Astrocyte (in vitro differentiated cells and primary cell): Measurements from ENCODE around the gene GRIN2A. TPM values are rescaled to one million over a fixed set of nuclear protein-coding genes. Genes with fewer than 3 reads are reported as not detected.

Source experiments
- DNase-seq: peaks from one replicate; pipeline ENCODE4 v3.0.0-alpha.2; 2010; ENCODE audit warnings: low read depth
- FAIRE-seq: peaks from 2 replicates; lab custom pipeline; 2011; peaks lifted over from hg19 to GRCh38; lab: Jason Lieb, UNC
- H2AFZ ChIP-seq: 2 replicates; pipeline ENCODE4 v1.6.0; 2012; ENCODE audit warnings: low read depth, low read length, inconsistent platforms
- H3K27ac ChIP-seq: 2 replicates; pipeline ENCODE4 v1.5.1; 2011; ENCODE audit warnings: low read depth, low read length, inconsistent platforms
- H3K27me3 ChIP-seq: 2 replicates; pipeline ENCODE4 v1.6.0; 2011; ENCODE audit warnings: low read length, inconsistent platforms; ENCODE audit not compliant: insufficient read depth
- H3K36me3 ChIP-seq: 2 replicates; pipeline ENCODE4 v1.5.1; 2011; ENCODE audit warnings: low read length, inconsistent platforms; ENCODE audit not compliant: insufficient read depth
- H3K4me1 ChIP-seq: 2 replicates; pipeline ENCODE4 v1.5.1; 2011; ENCODE audit warnings: low read length, inconsistent platforms; ENCODE audit not compliant: insufficient read depth
- H3K4me2 ChIP-seq: 2 replicates; pipeline ENCODE4 v1.6.0; 2012; ENCODE audit warnings: low read length, inconsistent platforms
- H3K4me3 ChIP-seq: 2 replicates; pipeline ENCODE4 v1.5.1; 2011; ENCODE audit warnings: low read depth, mild to moderate bottlenecking, low read length, inconsistent platforms; ENCODE audit not compliant: insufficient read depth
- H3K79me2 ChIP-seq: 2 replicates; pipeline ENCODE4 v1.6.0; 2012; ENCODE audit warnings: mild to moderate bottlenecking, low read length, inconsistent platforms; ENCODE audit not compliant: insufficient read depth
- H3K9ac ChIP-seq: 2 replicates; pipeline ENCODE4 v1.6.0; 2012; ENCODE audit warnings: mild to moderate bottlenecking, low read length, inconsistent platforms
- H3K9me3 ChIP-seq: 2 replicates; pipeline ENCODE4 v1.5.1; 2012; ENCODE audit warnings: low read depth, mild to moderate bottlenecking, low read length, inconsistent platforms; ENCODE audit not compliant: insufficient read depth
- H4K20me1 ChIP-seq: 2 replicates; pipeline ENCODE4 v1.6.0; 2012; ENCODE audit warnings: low read length, inconsistent platforms; ENCODE audit not compliant: insufficient read depth
- H3K27ac Mint-ChIP-seq: one replicate; pipeline ENCODE4 v1.8.0; 2021; ENCODE audit warnings: mild to moderate bottlenecking, mixed read lengths; ENCODE audit not compliant: unreplicated experiment
- H3K27me3 Mint-ChIP-seq: one replicate; pipeline ENCODE4 v1.8.0; 2021; ENCODE audit warnings: low read depth, mixed read lengths; ENCODE audit not compliant: unreplicated experiment
- H3K36me3 Mint-ChIP-seq: one replicate; pipeline ENCODE4 v1.8.0; 2021; ENCODE audit warnings: low read depth, mixed read lengths; ENCODE audit not compliant: unreplicated experiment
- H3K4me1 Mint-ChIP-seq: one replicate; pipeline ENCODE4 v1.8.0; 2021; ENCODE audit warnings: low read depth, mixed read lengths; ENCODE audit not compliant: unreplicated experiment
- H3K4me3 Mint-ChIP-seq: one replicate; pipeline ENCODE4 v1.8.0; 2021; ENCODE audit warnings: mild to moderate bottlenecking, moderate library complexity, mixed read lengths; ENCODE audit not compliant: unreplicated experiment
- H3K9me3 Mint-ChIP-seq: one replicate; pipeline ENCODE4 v1.8.0; 2021; ENCODE audit warnings: mild to moderate bottlenecking, mixed read lengths; ENCODE audit not compliant: unreplicated experiment
- EZH2 ChIP-seq: IDR thresholded peaks from 2 replicates; pipeline ENCODE4 v1.6.1; 2012; ENCODE audit warnings: mild to moderate bottlenecking, low read length, inconsistent platforms; ENCODE audit not compliant: insufficient read depth
- total RNA-seq: library from RNA; stranded (reverse); gene quantifications from 2 replicates; pipeline ENCODE4 v1.2.1, GENCODE V29; 2021
- TF ChIP-seq, protein P1 (sequence below): IDR thresholded peaks from 2 replicates; pipeline ENCODE4 v1.5.1; 2011; ENCODE audit warnings: low read depth, mild to moderate bottlenecking, inconsistent platforms, low read length, moderate library complexity; ENCODE audit not compliant: insufficient read depth

GRIN2A gene
- total RNA-seq, 1 donor from 2014 or later, result 0.68 TPM

DNA sequence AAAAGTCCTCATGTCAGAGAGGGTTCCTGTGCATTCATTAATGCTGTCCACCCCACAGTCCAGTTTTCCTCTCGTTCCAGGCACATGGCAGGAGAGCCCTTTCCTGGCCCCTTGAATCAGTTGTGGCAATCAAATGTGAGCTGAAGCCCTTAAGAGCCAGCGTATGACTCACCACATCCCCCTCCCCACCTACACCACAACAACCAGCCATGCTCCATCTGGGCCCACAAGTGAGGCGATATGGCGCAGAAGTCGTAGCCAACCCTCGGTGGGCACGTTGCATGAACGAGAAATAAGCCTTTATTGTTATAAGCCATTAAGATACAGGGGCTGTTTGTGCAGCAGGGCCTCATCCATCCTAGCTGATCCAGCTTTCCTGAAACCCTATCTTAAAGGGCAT lies 28.2 kb downstream of the GRIN2A start:
- no peak overlapping the region for H3K9ac ChIP-seq
- H3K9me3 Mint-ChIP-seq, result peaks cover 2% of the 10 kb centered on the region
- H3K4me2 ChIP-seq, result no peak overlapping the region
- no peak overlapping the region for H3K4me3 Mint-ChIP-seq
- H3K36me3 ChIP-seq, result no peaks in the 10 kb centered on the region
- no peak for DNase-seq
- peaks cover 14% of the 10 kb centered on the region for H3K27me3 Mint-ChIP-seq
- H3K27ac Mint-ChIP-seq, result no peak overlapping the region
- H3K27ac ChIP-seq, result no peak overlapping the region
- H3K4me1 Mint-ChIP-seq, result peaks cover 5% of the 10 kb centered on the region
- H3K9me3 ChIP-seq, result no peaks in the 10 kb centered on the region
- no peak for FAIRE-seq
- H3K4me1 ChIP-seq, result no peaks in the 10 kb centered on the region
- H3K36me3 Mint-ChIP-seq, result no peaks in the 10 kb centered on the region
- no peaks in the 10 kb centered on the region for H3K27me3 ChIP-seq
- no peak overlapping the region for H3K4me3 ChIP-seq
- TF ChIP-seq, protein P1, sequence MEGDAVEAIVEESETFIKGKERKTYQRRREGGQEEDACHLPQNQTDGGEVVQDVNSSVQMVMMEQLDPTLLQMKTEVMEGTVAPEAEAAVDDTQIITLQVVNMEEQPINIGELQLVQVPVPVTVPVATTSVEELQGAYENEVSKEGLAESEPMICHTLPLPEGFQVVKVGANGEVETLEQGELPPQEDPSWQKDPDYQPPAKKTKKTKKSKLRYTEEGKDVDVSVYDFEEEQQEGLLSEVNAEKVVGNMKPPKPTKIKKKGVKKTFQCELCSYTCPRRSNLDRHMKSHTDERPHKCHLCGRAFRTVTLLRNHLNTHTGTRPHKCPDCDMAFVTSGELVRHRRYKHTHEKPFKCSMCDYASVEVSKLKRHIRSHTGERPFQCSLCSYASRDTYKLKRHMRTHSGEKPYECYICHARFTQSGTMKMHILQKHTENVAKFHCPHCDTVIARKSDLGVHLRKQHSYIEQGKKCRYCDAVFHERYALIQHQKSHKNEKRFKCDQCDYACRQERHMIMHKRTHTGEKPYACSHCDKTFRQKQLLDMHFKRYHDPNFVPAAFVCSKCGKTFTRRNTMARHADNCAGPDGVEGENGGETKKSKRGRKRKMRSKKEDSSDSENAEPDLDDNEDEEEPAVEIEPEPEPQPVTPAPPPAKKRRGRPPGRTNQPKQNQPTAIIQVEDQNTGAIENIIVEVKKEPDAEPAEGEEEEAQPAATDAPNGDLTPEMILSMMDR, result no peak
- no peak for TF ChIP-seq EZH2
- H4K20me1 ChIP-seq, result no peaks in the 10 kb centered on the region
- H2AFZ ChIP-seq, result no peak overlapping the region
- no peaks in the 10 kb centered on the region for H3K79me2 ChIP-seq

DNA sequence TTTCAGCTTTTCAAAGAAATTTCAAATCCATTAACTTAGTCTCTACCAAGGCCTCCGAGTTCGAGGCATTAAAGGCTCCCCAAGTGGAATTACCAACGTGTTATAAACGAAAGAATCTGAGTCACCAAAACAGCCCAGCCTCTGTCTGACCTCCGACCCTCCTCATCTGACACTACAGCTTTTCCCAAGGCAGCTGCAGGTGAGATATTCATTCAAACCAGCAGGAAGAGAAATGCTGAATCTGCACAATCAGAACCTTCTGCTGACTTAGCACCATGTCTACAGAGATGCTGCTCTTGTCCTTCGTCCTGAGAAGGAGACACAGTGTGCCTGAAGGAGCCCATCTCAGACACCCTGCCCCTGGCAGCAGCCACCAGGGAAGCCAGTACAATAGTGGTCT lies 30.5 kb downstream of the GRIN2A start:
- no peaks in the 10 kb centered on the region for H3K79me2 ChIP-seq
- H3K36me3 ChIP-seq, result no peaks in the 10 kb centered on the region
- no peak overlapping the region for H3K9ac ChIP-seq
- peaks cover 14% of the 10 kb centered on the region for H3K27me3 Mint-ChIP-seq
- H3K4me1 Mint-ChIP-seq, result peaks cover 5% of the 10 kb centered on the region
- H2AFZ ChIP-seq, result no peak overlapping the region
- TF ChIP-seq EZH2, result no peak
- no peak overlapping the region for H3K4me3 Mint-ChIP-seq
- peaks cover 2% of the 10 kb centered on the region for H3K9me3 Mint-ChIP-seq
- no peak overlapping the region for H3K27ac Mint-ChIP-seq
- H4K20me1 ChIP-seq, result no peaks in the 10 kb centered on the region
- H3K27me3 ChIP-seq, result no peaks in the 10 kb centered on the region
- no peaks in the 10 kb centered on the region for H3K36me3 Mint-ChIP-seq
- H3K4me1 ChIP-seq, result no peaks in the 10 kb centered on the region
- no peaks in the 10 kb centered on the region for H3K9me3 ChIP-seq
- no peak overlapping the region for H3K4me3 ChIP-seq
- no peak for DNase-seq
- no peak overlapping the region for H3K4me2 ChIP-seq
- FAIRE-seq, result no peak
- no peak overlapping the region for H3K27ac ChIP-seq

DNA sequence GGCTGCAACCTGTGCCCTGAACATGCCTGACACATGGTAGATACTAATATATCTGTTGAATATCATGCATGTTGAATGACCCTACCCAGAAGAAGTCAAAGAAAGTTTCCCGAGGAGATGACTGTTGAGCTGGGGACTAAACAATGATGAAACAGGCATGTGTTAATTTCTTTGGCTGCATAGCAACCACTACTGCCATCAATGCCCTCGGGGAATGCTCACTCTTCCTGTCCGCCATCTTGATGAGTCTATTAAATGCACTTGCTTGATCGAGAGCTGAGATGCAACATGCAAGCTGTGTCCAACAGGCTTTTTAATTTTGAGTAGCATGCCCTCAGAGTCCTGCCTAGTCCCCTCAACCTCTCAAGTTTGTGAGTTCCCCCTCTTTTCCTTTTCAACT lies 31.3 kb downstream of the GRIN2A start:
- H3K27ac Mint-ChIP-seq, result no peak overlapping the region
- no peaks in the 10 kb centered on the region for H3K36me3 Mint-ChIP-seq
- no peak overlapping the region for H2AFZ ChIP-seq
- FAIRE-seq (no peak), DNase-seq (no peak)
- H3K4me3 Mint-ChIP-seq, result no peak overlapping the region
- H3K36me3 ChIP-seq, result no peaks in the 10 kb centered on the region
- H3K4me1 Mint-ChIP-seq, result peaks cover 5% of the 10 kb centered on the region
- H3K27ac ChIP-seq, result no peak overlapping the region
- no peaks in the 10 kb centered on the region for H3K79me2 ChIP-seq
- H3K27me3 ChIP-seq, result no peaks in the 10 kb centered on the region
- H3K4me2 ChIP-seq, result no peak overlapping the region
- no peak for TF ChIP-seq EZH2
- TF ChIP-seq, protein P1, result no peak
- H3K4me1 ChIP-seq, result no peaks in the 10 kb centered on the region
- no peaks in the 10 kb centered on the region for H4K20me1 ChIP-seq
- H3K4me3 ChIP-seq, result no peak overlapping the region
- no peaks in the 10 kb centered on the region for H3K9me3 ChIP-seq
- peaks cover 14% of the 10 kb centered on the region for H3K27me3 Mint-ChIP-seq
- H3K9me3 Mint-ChIP-seq, result no peaks in the 10 kb centered on the region
- H3K9ac ChIP-seq, result no peak overlapping the region
